Fibroblast of skin of left quadriceps (primary cell): ENCODE measurements around the gene MPO.

Source experiments
- DNase-seq, 2 experiments: peaks; one replicate each; pipeline ENCODE4 v3.0.0-alpha.2; 2013; ENCODE audit warnings: low read depth in 2 of 2

The MPO gene

DNA sequence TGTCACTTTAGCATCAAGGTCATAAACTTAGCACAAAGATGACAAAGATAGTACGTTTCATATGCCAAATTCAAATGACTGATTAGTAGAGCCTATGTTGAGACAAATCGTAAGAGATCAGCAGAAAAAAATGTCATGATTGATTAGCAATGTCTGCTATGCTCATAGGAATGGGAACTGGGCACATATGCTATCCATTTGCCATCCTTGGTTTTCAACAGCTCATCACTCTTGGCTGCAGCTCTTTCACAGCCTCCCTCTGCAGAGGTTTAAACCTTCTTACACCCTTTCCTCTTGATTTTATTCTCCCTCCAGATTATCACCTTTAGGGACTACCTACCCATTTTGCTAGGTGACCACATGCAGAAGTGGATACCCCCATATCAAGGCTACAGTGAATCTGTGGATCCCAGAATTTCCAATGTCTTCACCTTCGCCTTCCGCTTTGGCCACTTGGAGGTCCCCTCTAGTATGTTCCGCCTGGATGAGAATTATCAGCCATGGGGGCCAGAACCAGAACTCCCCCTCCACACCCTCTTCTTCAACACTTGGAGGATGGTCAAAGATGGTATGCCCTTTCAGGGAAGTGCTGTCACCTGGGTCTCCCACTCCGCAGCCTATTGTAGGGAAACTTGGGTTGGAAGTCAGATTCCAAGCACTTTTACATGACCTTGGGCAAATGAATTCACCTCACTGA, 16.2 kb downstream of the MPO start:
- no peak for DNase-seq

DNA sequence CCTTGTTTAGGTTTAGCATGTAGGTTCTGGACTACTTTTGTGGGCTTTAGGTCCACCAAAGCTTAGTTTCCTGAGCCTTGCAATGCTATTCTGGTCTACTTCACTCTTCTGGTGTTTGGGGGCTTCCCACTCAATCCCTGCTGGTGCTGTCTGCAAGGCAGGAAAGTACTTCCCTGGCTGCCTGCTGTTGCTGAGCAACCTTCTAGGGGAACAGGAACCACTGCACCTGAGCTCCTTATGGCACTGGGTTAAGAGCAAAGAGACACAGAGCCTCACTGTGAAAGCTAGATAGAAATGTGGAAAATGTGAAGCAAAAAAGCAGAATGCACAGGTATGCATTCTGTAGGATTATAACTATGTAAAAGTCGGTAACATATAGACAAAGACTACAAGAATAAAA, 17.0 kb downstream of the MPO start:
- no peak for DNase-seq

DNA sequence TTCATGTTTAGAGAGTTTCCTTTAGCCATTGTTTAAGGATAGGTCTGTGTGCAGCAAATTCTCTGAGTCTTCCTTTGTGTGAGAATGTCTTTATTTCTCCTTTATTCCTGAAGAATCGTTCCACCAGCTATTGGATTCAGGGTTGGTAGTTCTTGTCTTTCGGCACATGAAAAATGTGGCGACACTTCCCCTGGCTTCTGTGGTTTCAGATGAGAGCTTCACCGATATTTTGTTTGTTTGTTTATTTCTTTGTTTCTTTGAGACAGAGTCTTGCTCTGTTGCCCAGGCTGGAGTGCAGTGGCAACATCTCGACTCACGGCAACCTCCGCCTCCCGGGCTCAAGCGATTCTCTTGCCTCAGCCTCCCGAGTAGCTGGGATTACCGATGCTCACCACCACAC, 18.6 kb downstream of the MPO start:
- no peak for DNase-seq

DNA sequence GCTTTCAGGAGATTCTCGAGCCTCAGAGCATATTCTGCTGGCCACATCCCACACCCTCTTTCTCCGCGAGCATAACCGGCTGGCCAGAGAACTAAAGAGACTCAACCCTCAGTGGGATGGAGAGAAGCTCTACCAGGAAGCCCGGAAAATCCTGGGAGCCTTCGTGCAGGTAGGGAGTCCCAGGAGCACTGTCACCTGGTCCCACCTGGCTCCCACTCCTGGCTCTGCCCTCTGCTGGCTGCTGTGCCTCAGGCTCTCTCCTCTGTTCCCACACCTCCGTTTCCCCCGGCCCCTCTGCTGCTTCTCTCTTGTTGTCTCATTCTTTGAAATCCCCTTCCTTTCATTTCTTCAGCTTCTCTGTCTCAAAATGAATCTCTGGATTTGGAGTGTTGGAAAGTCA, 25.9 kb downstream of the MPO start:
- DNase-seq = no peak

DNA sequence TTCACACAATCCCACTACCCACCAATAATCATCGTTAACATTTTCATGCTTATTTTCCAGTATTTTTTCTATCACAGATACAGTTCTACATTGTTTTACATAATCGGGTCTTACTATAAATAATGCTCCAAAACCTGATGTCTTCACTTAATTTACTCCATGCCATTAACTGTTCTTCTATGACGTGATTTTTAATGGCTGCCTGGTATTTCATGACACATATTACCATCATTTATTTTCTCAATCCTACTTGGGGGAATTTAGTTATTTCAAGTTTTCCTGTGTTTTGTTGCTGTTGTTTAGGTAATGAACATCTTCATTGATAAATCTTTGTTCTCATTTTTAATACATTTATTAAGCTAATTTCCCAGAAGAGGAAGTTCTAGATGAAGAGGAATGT, 27.7 kb downstream of the MPO start:
- DNase-seq = no peak

DNA sequence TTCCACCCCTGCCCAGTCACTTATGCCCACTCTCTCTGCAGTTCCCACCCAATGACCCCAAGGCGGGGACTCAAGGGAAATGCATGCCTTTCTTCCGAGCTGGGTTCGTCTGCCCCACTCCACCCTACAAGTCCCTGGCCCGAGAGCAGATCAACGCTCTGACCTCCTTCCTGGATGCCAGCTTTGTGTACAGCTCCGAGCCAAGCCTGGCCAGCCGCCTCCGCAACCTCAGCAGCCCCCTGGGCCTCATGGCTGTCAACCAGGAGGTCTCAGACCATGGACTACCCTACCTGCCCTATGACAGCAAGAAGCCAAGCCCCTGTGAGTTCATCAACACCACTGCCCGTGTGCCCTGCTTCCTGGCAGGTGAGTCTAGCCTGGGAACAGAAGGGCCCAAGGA, 28.6 kb downstream of the MPO start:
- no peak for DNase-seq

DNA sequence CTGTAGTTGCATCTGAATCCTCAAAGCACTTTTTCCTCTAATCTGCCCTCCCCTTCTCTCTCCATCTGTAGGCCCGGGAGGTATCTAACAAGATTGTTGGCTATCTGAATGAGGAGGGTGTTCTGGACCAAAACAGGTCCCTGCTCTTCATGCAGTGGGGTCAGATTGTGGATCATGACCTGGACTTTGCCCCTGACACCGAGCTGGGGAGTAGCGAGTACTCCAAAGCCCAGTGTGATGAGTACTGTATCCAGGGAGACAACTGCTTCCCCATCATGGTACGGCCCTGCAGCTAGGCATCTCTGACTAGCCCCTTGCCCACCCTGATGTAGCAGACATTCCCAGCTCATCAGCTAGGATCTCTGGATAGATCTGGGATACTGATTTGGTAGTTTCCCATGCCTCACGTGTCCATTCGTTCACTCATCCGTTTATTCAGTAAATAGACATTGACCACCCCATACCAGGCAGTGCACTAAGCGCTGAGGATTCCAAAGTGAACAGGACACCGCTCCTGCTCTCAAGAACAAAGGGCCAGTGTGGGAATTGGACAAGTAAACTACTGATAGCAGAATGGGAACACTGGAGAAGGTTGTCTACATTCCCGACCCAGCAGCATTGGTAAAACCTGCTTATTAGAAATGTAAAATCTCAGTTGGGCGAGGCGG, 30.3 kb downstream of the MPO start:
- DNase-seq = no peak

DNA sequence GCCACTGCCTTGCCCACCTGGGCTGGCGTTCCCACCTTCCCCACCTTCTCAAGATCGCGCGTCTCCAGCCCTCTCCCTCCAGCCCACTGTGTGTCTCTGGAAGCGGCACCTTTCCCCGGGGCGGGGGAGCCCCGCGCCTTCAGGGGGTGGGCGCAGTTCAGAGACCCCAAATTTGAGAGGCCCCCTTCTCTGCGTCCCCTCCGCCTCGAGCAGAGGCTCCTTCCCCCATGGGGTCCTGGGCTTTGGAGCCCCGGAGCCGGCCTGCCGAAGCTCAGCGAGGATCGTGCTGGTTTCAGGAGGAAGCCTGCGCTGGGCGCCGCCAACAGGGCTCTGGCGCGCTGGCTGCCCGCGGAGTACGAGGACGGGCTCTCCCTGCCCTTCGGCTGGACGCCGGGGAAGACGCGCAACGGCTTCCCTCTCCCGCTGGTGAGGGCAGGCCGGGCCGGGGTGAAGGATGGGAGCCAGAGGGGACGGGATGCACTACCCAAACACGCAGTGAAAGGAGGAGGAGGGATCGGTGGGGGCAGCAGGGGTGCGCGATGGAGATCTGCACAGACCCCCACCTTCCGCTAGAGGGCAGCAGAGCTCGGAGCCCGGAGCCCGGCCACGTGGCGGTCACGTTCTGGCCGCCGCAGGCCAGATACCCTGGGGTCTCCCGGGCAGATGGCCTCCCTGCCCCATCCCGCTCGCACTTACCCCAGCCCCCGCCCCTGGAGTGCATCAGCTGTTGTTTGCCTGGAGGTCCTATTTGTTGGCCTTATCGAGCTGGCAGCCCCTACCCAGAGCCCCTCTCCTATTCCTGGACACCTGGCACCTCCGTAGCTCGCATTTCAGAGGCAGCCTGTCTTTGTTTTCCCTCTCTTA, 31.2 kb downstream of the MPO start:
- DNase-seq = peak; percentile 18 to 26

DNA sequence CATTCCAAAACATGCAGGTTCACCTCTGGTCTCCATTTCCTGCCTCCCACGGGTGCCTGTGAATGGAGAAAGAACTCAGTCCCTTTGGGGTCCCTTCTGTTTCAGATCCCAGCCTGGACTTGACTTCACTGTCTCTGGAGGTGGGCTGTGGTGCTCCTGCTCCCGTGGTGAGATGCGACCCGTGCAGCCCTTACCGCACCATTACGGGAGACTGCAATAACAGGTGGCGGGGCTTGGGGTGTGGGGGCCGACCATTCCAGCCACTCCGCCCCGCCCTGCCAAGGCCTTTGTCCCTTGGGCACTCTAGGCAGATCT, 31.8 kb downstream of the MPO start:
- no peak for DNase-seq

DNA sequence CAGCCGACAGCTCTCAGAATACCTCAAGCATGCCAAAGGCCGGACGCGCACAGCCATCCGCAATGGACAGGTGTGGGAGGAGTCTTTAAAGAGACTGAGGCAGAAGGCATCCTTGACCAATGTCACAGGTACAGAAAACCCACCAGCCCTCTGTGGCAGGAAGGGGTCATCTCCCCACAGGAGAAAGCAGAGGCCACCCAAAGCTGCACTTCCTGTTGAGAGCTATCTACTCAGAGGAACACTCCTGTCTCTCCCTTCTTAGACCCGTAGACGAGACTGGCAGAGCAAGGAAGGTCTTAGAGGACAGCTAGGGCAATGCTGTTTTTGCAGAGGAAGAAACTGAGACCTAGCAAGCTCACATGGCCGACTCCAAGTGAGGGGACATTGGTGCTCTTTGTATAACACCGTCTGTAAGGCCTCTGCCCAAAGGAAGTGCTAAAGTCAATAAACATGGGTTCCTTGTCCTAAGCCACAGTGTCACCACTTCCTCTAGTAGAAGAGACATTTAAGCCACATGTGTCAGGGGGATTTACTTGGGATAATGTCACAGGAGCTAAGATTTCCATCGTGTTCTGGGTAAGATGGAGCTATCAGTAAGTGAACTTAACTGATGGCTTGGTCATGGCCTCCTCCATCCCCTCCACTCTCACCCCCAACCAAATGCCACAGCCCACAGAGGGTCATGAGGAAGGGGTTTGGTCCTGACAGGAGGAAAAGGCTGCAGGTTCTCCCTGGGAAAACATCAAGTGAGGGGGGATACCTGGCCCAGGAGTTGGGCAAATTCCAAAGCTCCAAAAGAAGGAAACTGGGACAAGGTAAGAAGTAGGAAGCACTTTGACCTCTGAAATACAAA, 33.0 kb downstream of the MPO start:
- DNase-seq = no peak

DNA sequence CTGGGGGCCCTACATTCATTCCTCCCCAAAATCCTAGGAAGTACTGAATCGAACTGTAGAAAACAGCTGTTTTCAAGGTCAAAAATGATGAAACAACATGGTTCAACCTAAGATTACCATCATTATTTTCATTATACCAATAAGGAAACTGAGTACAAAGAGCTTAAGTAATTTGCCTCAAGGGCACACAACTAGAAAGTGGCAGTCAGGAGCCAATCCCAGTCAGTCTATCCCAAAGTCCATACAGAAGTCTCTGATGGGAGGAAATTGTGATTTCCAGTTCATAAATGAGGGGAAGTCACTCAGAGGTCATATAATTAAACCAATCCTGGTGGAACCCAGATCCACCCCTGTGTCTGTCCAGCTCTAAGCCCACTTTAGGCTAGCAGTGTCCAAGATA, 34.0 kb downstream of the MPO start:
- no peak for DNase-seq

DNA sequence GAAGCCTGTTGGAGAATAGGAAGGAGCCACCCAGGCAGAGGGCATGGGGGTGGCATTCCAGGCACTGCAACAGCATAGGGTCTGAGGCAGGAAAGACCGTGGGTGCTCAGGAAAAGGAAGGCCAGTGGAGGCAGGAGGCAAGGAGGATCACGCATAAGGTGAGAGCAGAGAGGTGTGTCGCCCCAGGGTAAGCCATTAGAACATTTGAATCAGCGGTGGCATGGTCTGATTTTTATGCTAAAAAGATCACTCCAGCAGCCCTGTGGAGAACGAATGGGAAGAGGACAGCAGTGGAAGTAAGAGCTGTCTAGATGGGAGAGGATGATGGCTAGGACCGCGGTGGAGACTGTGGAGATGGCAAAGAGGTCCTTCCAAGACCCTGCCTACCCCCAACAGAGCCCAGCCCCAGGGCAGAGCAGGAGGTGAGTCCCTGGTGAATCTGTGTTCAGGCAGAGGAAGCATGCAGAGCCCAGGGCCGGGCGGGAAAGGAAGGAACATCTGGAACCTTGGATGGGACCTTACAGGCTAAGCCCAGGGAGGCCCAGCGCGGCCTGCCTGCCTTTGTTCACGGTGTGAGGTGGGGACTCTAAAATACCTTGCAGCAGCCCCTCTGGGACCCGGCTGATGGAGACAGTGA, 34.5 kb downstream of the MPO start:
- DNase-seq = no peak

DNA sequence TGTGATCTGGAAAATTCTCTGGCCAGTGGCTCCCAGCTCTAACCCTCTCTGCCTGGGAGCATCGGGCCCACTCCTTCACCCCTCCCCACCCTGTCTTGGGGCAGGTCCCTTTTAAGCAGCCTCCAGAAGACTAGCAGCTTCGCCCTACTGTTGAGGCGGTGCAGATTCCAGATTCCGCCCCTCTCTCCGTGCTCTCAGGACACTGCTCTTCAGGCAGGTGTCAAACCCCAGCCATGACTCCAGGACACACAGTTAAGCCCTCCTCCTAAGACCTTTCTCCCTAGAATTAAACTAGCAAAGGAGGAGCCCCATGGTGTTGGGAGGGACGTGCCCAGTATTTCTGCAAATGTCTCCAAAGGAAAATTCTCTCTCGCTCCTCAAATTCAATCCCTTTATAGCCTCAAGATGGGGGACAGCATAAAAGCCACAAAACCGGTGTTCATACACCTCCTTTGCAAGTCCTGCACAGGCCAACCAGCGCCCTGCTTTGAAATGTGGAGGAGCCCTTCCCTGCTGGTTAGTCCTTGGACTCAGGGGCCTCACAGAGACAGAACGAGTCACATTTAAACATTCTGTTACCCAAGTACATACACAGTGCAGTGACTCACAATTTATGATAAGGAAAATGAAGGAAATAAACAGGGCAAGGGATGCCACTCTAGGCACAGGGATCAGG, 35.2 kb downstream of the MPO start:
- DNase-seq = no peak

DNA sequence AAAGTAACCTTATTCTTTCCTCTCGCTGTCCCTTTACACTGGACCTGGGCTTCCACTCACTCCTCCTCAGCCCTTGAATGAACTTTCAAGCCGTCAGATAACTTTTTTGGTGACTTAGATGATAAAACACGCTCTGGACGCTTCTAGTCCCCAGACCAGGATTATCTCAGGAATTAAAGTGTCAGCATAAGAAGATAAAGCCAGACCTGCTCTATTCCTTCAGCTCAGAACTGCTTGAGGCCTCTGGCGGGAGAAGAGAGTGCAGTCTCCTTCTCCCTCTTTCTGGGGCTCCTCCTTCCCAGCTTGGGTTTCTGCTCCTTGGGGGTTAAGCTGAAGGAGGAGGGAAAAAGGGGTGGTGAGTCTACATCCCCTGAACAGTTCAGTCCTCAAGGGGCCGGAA, 35.8 kb downstream of the MPO start:
- DNase-seq = no peak

DNA sequence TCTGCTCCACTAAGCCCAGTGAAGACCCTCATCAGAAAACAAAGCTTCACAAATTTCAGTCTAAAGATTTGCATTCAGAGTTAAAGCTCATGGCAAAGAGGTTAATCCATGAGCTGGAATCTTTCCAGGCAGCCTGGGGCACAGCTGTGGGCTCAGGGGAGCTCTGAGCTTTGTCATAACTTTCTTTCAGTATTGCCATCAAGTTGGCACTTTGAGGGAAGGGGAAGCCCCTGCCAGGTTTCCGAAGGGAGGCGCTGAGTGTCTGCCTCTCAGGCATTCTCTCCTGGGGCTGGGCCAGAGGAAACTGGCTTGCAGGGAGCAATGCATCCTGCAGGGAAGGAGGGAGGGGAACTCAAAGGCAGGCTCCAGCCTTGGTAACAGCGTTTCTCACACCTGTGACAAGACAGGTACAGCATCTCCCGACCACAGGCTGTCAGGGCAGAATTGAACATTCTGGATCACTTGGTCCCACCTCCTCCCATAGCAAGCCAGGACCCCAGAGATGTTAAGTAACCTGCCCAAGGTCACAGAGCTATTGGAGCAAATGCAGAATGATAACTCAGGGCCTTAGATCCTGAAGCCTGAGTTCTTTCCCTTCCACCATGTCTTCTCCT, 38.5 kb downstream of the MPO start:
- DNase-seq = no peak

DNA sequence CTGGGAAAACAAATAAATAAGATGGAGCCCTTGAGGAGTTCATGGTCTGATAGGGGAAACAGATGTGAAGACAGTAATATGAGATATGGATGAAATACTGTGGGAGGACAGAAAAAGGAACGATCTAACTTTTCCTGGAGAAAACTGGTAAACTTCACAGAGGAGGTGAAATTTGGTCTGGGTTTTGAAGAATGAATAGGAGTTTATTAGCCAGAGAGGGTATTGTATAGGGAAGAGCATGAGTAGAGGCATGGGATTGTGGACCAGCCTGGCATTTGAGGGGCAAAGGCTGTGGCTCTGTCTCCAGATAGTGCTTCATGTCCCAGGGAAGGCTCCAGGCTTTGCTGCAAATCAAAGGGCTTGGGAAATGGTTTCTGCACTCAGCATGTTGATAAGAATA, 40.7 kb downstream of the MPO start:
- DNase-seq = no peak

DNA sequence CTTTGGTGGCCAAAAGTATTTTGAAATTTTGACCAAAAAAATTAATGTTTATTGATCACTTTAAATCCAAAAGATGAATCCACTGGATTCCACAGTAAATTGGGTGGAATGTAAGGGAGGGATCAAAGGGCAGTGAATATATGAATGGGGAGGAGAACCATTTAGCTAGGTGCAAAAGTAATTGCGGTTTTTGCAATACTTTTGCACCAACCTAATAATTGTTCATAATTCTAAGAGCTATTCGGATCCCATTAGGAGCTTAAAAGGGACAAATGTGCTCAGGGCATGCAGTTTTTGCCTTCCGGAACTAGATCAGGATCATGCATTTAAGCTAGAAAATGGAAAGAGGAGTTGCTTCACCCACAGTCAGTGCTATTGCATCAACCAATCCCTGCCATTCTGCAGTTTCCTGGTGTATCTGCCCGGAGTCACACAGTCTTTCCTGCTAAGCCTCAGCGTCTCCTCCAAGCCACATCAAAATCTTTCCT, 42.5 kb downstream of the MPO start, which contains the start of gene LPO:
LPO (plus strand) TSS at position 438 of the 488 bp plus-strand sequence. CDS start 4,396 bp downstream, outside the sequence.
- DNase-seq = no peak

DNA sequence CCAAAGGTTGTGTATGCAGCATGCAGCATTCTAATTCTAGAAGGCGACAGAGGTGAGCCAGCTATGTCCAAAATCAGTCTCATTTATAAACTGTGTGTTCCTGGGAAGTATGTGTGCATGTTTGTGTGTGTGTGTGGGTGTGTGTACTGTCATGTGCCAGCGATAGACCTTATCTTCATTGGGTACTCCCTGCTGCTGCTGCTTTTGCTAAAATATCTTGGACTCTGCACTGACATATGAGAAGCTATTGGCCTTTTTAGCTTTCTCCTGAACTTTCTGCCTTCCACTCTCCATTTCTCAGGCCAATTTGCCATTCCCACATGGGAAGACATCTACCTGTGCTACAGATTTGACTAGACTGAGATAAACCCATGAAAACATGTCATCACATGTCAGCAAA, 44.3 kb downstream of the MPO start:
- no peak for DNase-seq

DNA sequence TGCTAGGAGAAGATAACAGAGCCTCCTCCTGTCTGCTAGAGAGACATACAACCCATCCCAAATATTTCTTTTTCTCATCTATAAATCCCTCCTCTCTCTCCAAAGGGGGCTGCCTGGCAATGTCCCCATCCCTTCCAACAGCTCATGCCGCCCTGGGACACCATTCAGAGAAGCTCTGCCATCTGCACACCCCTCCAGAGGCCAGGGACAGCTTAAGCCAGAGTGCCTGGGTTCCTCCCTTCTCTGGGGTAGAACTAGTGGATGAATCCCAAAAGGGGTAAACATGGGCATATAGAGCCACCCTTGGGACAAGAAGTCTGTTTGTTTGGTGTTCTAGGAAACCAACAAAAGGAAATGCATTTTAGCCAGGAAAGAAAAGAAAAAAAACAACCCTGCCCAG, 44.9 kb downstream of the MPO start:
- no peak for DNase-seq

DNA sequence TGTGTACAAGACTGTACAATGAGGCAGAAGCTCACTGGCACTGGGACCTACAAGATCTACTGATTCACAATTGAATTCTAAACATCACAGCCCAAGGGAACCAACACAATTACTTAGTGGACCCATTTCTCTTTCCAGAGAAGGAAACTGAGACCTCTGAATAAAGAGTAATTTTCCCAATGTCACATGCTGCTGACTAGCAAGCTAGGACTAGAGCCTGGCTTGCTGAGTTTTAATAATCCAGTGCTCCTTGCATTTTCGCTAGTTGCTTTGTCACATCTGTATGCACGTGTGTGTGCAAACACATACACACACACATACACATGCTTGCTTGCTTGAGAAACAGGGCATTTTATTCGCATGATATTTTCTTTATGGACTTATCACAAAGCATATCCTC, 46.2 kb downstream of the MPO start:
- no peak for DNase-seq
